Stimulated activated effector memory CD8-positive, alpha-beta T cell treated with anti-CD3 and anti-CD28 coated beads, Interleukin-12 subunit alpha, Interleukin-12 subunit beta, amount 100 ng/mL, for 72 hours (primary cell): ENCODE measurements around the gene PRR16.

Experiments
- ATAC-seq: fragments of 150-1000 bp; cut with Tn5 transposase; 2 replicates; pipeline ENCODE4 v1.10.0; 2021
- DNase-seq, 2 donors: peaks; one replicate each; pipeline ENCODE4 v3.0.0; 2021 to 2022; ENCODE audit warnings: low spot score in 2 of 2
- H3K27ac Mint-ChIP-seq: one replicate; pipeline ENCODE4 v1.8.0; 2022; ENCODE audit warnings: mild to moderate bottlenecking, mixed read lengths
- H3K36me3 Mint-ChIP-seq: one replicate; pipeline ENCODE4 v1.8.0; 2022; ENCODE audit warnings: mild to moderate bottlenecking, mixed read lengths
- H3K4me1 Mint-ChIP-seq: one replicate; pipeline ENCODE4 v1.8.0; 2022; ENCODE audit warnings: mixed read lengths
- H3K4me3 Mint-ChIP-seq: one replicate; pipeline ENCODE4 v1.8.0; 2022; ENCODE audit warnings: mild to moderate bottlenecking, mixed read lengths
- H3K9me3 Mint-ChIP-seq: one replicate; pipeline ENCODE4 v1.8.0; 2022; ENCODE audit warnings: mixed read lengths

Gene PRR16

GRCh38 chr5:120614531-120615180 lies 150.6 kb downstream of the PRR16 start:
- Mint-ChIP-seq H3K36me3 (no peaks in the 10 kb centered on the region), H3K9me3 (peaks cover 10% of the 10 kb centered on the region), H3K4me3 (no peak overlapping the region), H3K27ac (no peak overlapping the region), H3K4me1 (no peaks in the 10 kb centered on the region)
- DNase-seq, result no peak
- no peak for ATAC-seq

- H3K36me3 Mint-ChIP-seq, result no peaks in the 10 kb centered on the region
- H3K4me1 Mint-ChIP-seq, result no peaks in the 10 kb centered on the region
- no peak for ATAC-seq
- H3K27ac Mint-ChIP-seq, result no peak overlapping the region
- no peak for DNase-seq
- H3K4me3 Mint-ChIP-seq, result no peak overlapping the region
- H3K9me3 Mint-ChIP-seq, result peaks cover 6% of the 10 kb centered on the region
Observed at GRCh38 chr5:120615967-120616645, 152.0 kb downstream of the PRR16 start.

- no peak for ATAC-seq
Observed at GRCh38 chr5:120621339-120621738, 157.2 kb downstream of the PRR16 start.

GRCh38 chr5:120624021-120624563 lies 160.0 kb downstream of the PRR16 start:
- ATAC-seq, result no peak
- peaks cover 18% of the 10 kb centered on the region for H3K9me3 Mint-ChIP-seq
- H3K4me3 Mint-ChIP-seq, result no peak overlapping the region
- H3K36me3 Mint-ChIP-seq, result no peaks in the 10 kb centered on the region
- no peak for DNase-seq
- H3K4me1 Mint-ChIP-seq, result no peaks in the 10 kb centered on the region
- no peak overlapping the region for H3K27ac Mint-ChIP-seq

More at GRCh38 chr5:120621339-120621738, 157.2 kb downstream of the PRR16 start:
- Mint-ChIP-seq H3K4me1 (no peaks in the 10 kb centered on the region), H3K4me3 (no peak overlapping the region), H3K36me3 (no peaks in the 10 kb centered on the region), H3K9me3 (peaks cover 15% of the 10 kb centered on the region), H3K27ac (no peak overlapping the region)
- DNase-seq, result no peak

GRCh38 chr5:120628156-120628555 lies 164.1 kb downstream of the PRR16 start:
- H3K4me1 Mint-ChIP-seq, result no peaks in the 10 kb centered on the region
- DNase-seq (no peak), ATAC-seq (no peak)
- H3K4me3 Mint-ChIP-seq, result no peak overlapping the region
- H3K36me3 Mint-ChIP-seq, result no peaks in the 10 kb centered on the region
- H3K9me3 Mint-ChIP-seq, result peaks cover 22% of the 10 kb centered on the region
- H3K27ac Mint-ChIP-seq, result no peak overlapping the region

GRCh38 chr5:120630550-120630949 lies 166.4 kb downstream of the PRR16 start:
- Mint-ChIP-seq H3K9me3 (peaks cover 27% of the 10 kb centered on the region), H3K27ac (no peak overlapping the region), H3K4me3 (no peak overlapping the region), H3K4me1 (no peaks in the 10 kb centered on the region), H3K36me3 (no peaks in the 10 kb centered on the region)
- ATAC-seq (no peak), DNase-seq (no peak)

GRCh38 chr5:120631611-120632010 lies 167.5 kb downstream of the PRR16 start:
- Mint-ChIP-seq H3K9me3 (peaks cover 27% of the 10 kb centered on the region), H3K4me1 (no peaks in the 10 kb centered on the region), H3K36me3 (no peaks in the 10 kb centered on the region), H3K4me3 (no peak overlapping the region), H3K27ac (no peak overlapping the region)
- ATAC-seq (no peak), DNase-seq (no peak)

- Mint-ChIP-seq H3K36me3 (no peaks in the 10 kb centered on the region), H3K4me3 (no peak overlapping the region), H3K4me1 (no peaks in the 10 kb centered on the region), H3K9me3 (peaks cover 27% of the 10 kb centered on the region), H3K27ac (no peak overlapping the region)
- no peak for DNase-seq
- ATAC-seq, result no peak
Observed at GRCh38 chr5:120632430-120632829, 168.3 kb downstream of the PRR16 start.

- no peaks in the 10 kb centered on the region for H3K4me1 Mint-ChIP-seq
- DNase-seq (no peak), ATAC-seq (no peak)
- no peaks in the 10 kb centered on the region for H3K36me3 Mint-ChIP-seq
- H3K4me3 Mint-ChIP-seq, result no peak overlapping the region
- no peak overlapping the region for H3K27ac Mint-ChIP-seq
- peaks cover 11% of the 10 kb centered on the region for H3K9me3 Mint-ChIP-seq
Observed at GRCh38 chr5:120638449-120638848, 174.3 kb downstream of the PRR16 start.

- peaks cover 6% of the 10 kb centered on the region for H3K9me3 Mint-ChIP-seq
- H3K4me1 Mint-ChIP-seq, result no peaks in the 10 kb centered on the region
- H3K4me3 Mint-ChIP-seq, result no peak overlapping the region
- DNase-seq (no peak), ATAC-seq (no peak)
- H3K36me3 Mint-ChIP-seq, result no peaks in the 10 kb centered on the region
- H3K27ac Mint-ChIP-seq, result no peak overlapping the region
Observed at GRCh38 chr5:120640778-120641177, 176.7 kb downstream of the PRR16 start.

GRCh38 chr5:120644516-120644915 lies 180.4 kb downstream of the PRR16 start:
- H3K36me3 Mint-ChIP-seq, result no peaks in the 10 kb centered on the region
- ATAC-seq, result no peak
- H3K4me3 Mint-ChIP-seq, result no peak overlapping the region
- H3K4me1 Mint-ChIP-seq, result no peaks in the 10 kb centered on the region
- H3K9me3 Mint-ChIP-seq, result peaks cover 13% of the 10 kb centered on the region
- DNase-seq, result no peak
- no peak overlapping the region for H3K27ac Mint-ChIP-seq

GRCh38 chr5:120655828-120656435 lies 191.8 kb downstream of the PRR16 start:
- no peak for DNase-seq
- H3K27ac Mint-ChIP-seq, result no peak overlapping the region
- H3K4me1 Mint-ChIP-seq, result no peaks in the 10 kb centered on the region
- H3K4me3 Mint-ChIP-seq, result no peak overlapping the region
- H3K9me3 Mint-ChIP-seq, result peaks cover 13% of the 10 kb centered on the region
- ATAC-seq, result no peak
- H3K36me3 Mint-ChIP-seq, result no peaks in the 10 kb centered on the region

- Mint-ChIP-seq H3K36me3 (no peaks in the 10 kb centered on the region), H3K27ac (no peak overlapping the region), H3K4me1 (no peaks in the 10 kb centered on the region), H3K9me3 (peaks cover 12% of the 10 kb centered on the region), H3K4me3 (no peak overlapping the region)
- ATAC-seq (no peak), DNase-seq (no peak)
Observed at GRCh38 chr5:120657104-120657503, 193.0 kb downstream of the PRR16 start.

- no peak for ATAC-seq
- Mint-ChIP-seq H3K4me3 (no peak overlapping the region), H3K4me1 (no peaks in the 10 kb centered on the region), H3K9me3 (peaks cover 10% of the 10 kb centered on the region), H3K36me3 (no peaks in the 10 kb centered on the region), H3K27ac (no peak overlapping the region)
- DNase-seq, result no peak
Observed at GRCh38 chr5:120677481-120677880, 213.4 kb downstream of the PRR16 start.

- H3K36me3 Mint-ChIP-seq, result no peaks in the 10 kb centered on the region
- no peaks in the 10 kb centered on the region for H3K4me1 Mint-ChIP-seq
- no peak overlapping the region for H3K27ac Mint-ChIP-seq
- H3K4me3 Mint-ChIP-seq, result no peak overlapping the region
- DNase-seq (no peak), ATAC-seq (no peak)
- peaks cover 13% of the 10 kb centered on the region for H3K9me3 Mint-ChIP-seq
Observed at GRCh38 chr5:120678279-120678678, 214.2 kb downstream of the PRR16 start.

- Mint-ChIP-seq H3K36me3 (no peaks in the 10 kb centered on the region), H3K4me3 (no peak overlapping the region), H3K27ac (no peak overlapping the region), H3K9me3 (peaks cover 15% of the 10 kb centered on the region), H3K4me1 (no peaks in the 10 kb centered on the region)
- ATAC-seq, result no peak
- DNase-seq, result no peak
Observed at GRCh38 chr5:120682851-120683250, 218.8 kb downstream of the PRR16 start.
